ENCODE data around the gene ALAS1. TPM values are rescaled to one million over a fixed set of nuclear protein-coding genes. Genes with fewer than 3 reads are reported as not detected.

Gene ALAS1
- total and polyA plus RNA-seq, 9 of the 15 experiments (the other 6 are each of a cell fraction or from before 2014, with no cell fraction given) = 21.4 to 49.5 (median 34.4) TPM

DNA sequence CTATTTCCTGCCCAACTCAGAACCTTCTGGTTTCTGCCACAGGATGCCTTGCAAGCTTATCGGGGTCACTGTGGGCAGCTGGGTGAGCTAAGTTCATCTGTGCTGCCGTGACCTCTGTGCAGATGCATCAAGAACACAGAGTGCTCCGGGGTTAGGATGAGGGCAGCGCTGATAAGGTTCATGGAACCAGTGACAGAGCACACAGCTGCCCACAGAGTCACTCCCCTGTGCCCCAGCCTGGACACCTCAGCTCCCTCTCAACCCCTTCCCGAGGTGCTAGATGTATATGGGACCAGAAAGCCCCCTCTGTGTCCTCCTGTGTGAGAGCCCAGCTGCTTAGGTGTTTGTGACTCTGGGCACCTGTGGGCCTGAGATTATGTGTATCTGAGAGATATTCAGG is 15.8 kb upstream of the ALAS1 start (continued):
- TF ChIP-seq THRB (CRISPR knock-in tag; conservative IDR thresholded peaks at IDR 0.05) = no peak
- TF ChIP-seq CBX5 (IDR thresholded peaks at IDR 0.05; ENCODE audit: borderline replicate concordance, low read depth) = no peak
- no peak for TF ChIP-seq GTF2F1 (IDR thresholded peaks at IDR 0.05; ENCODE audit: low read depth, low read length)
- no peak for TF ChIP-seq ESRRB (CRISPR knock-in tag; IDR thresholded peaks at IDR 0.05; ENCODE audit: borderline replicate concordance)
- no peak for TF ChIP-seq ZNF3 (CRISPR knock-in tag; IDR thresholded peaks at IDR 0.05)
- TF ChIP-seq PHB2 (IDR thresholded peaks at IDR 0.05; ENCODE audit: low read depth) = no peak
- TF ChIP-seq PHF20 (IDR thresholded peaks at IDR 0.05; ENCODE audit: partially characterized antibody) = no peak
- no peak for TF ChIP-seq ZSCAN29 (IDR thresholded peaks at IDR 0.05)
- no peak for TF ChIP-seq ZBTB17 (CRISPR knock-in tag; IDR thresholded peaks at IDR 0.05)
- no peak for TF ChIP-seq SMAD1 (IDR thresholded peaks at IDR 0.05; ENCODE audit: low read depth, low read length, partially characterized antibody)
- TF ChIP-seq JUNB (CRISPR knock-in tag; conservative IDR thresholded peaks at IDR 0.05) = no peak
- no peak for TF ChIP-seq CSDE1 (IDR thresholded peaks at IDR 0.05)
- TF ChIP-seq ZNF518B (CRISPR knock-in tag; IDR thresholded peaks at IDR 0.05) = no peak
- peak; percentile 39; the same call in 1 of the 2 replicates for TF ChIP-seq CTBP1 (IDR thresholded peaks at IDR 0.05; ENCODE audit: borderline replicate concordance)
- TF ChIP-seq, protein P1, sequence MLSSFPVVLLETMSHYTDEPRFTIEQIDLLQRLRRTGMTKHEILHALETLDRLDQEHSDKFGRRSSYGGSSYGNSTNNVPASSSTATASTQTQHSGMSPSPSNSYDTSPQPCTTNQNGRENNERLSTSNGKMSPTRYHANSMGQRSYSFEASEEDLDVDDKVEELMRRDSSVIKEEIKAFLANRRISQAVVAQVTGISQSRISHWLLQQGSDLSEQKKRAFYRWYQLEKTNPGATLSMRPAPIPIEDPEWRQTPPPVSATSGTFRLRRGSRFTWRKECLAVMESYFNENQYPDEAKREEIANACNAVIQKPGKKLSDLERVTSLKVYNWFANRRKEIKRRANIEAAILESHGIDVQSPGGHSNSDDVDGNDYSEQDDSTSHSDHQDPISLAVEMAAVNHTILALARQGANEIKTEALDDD (IDR thresholded peaks at IDR 0.05) = no peak
- peak in 1 of 2 experiments; percentile 23; a peak in 1 of 4 replicates for TF ChIP-seq HDAC1 (IDR thresholded peaks at IDR 0.05)
- no peak for TF ChIP-seq FOXK1 (CRISPR knock-in tag; IDR thresholded peaks at IDR 0.05; ENCODE audit: borderline replicate concordance)
- TF ChIP-seq NCOR1 (IDR thresholded peaks at IDR 0.05) = no peak; the same call in 1 of the 2 replicates
- no peak for TF ChIP-seq ATF6 (CRISPR knock-in tag; IDR thresholded peaks at IDR 0.05)
- no peak for TF ChIP-seq HNRNPL (IDR thresholded peaks at IDR 0.05; ENCODE audit: low read depth, low read length)
- TF ChIP-seq NR2C1 (IDR thresholded peaks at IDR 0.05) = peak; percentile 25; the same call in 1 of the 2 replicates
- peak; percentile 82 for TF ChIP-seq NR2C1 (tag; IDR thresholded peaks at IDR 0.05)
- TF ChIP-seq MTA3 (IDR thresholded peaks at IDR 0.05; ENCODE audit: borderline replicate concordance) = no peak

Measured in K562 (cell line).